Measurements from ENCODE around the gene CYP4F12.

Gene CYP4F12, protein sequence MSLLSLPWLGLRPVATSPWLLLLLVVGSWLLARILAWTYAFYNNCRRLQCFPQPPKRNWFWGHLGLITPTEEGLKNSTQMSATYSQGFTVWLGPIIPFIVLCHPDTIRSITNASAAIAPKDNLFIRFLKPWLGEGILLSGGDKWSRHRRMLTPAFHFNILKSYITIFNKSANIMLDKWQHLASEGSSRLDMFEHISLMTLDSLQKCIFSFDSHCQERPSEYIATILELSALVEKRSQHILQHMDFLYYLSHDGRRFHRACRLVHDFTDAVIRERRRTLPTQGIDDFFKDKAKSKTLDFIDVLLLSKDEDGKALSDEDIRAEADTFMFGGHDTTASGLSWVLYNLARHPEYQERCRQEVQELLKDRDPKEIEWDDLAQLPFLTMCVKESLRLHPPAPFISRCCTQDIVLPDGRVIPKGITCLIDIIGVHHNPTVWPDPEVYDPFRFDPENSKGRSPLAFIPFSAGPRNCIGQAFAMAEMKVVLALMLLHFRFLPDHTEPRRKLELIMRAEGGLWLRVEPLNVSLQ

DNA sequence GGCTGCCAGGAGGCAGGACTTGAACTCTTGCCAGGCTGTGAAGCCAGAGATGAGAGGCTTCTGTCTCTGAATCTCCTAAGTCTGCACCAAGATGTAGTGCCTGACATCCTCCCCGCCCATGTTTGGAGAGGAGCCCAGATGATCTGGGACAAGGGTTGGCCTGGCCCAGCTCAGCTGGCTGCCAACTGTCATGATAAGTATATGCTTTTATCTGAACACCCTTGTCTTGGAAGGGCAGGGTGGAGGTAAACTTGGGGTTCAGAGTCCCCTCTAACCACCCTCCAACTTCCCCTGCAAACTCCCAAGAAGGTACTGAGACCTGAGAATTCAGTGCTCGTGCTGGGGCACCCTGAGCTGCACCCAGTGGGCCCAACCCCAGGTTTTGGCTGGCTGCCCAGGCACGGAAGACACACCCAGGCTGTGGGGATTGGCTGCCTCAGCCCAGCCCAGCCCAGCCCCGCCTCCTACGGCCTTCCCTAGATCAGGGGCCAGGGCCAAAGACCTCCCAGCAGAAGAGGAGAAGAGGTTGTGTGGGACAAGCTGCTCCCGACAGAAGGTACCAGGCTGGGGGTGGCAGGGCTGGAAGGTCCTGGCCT lies at the start of gene CYP4F12:
Gene CYP4F12, plus strand, starts transcription at position 508 of the 596 bp plus-strand sequence. CDS start 443 bp downstream, outside the sequence.
- peak; percentile 75 for DNase-seq

DNA sequence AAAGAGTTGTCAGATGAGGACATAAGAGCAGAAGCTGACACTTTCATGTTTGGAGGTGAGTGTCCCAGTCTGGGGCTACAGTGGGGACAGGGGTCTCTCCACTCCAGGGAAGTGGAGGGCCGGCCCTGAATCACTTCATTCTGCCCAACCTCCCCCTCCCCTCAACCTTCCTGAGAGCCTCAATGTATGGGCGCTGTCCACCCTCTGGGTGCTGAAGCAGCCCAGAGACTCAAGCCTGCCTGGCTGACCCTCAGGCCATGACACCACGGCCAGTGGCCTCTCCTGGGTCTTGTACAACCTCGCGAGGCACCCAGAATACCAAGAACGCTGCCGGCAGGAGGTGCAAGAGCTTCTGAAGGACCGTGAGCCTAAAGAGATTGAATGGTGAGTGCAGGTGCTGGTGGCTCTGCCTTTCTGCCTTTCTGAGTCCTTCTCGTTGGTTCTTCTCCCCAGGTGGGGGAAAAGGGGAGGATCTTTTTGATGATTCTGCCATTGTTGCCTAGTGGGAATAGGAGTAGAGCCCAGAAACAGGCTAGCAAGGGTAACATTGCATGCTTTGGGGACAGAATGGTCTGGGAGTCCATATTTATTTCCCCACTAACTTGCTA lies 49.1 kb upstream of the CYP4F12 start:
- peak; percentile 45 for DNase-seq

DNA sequence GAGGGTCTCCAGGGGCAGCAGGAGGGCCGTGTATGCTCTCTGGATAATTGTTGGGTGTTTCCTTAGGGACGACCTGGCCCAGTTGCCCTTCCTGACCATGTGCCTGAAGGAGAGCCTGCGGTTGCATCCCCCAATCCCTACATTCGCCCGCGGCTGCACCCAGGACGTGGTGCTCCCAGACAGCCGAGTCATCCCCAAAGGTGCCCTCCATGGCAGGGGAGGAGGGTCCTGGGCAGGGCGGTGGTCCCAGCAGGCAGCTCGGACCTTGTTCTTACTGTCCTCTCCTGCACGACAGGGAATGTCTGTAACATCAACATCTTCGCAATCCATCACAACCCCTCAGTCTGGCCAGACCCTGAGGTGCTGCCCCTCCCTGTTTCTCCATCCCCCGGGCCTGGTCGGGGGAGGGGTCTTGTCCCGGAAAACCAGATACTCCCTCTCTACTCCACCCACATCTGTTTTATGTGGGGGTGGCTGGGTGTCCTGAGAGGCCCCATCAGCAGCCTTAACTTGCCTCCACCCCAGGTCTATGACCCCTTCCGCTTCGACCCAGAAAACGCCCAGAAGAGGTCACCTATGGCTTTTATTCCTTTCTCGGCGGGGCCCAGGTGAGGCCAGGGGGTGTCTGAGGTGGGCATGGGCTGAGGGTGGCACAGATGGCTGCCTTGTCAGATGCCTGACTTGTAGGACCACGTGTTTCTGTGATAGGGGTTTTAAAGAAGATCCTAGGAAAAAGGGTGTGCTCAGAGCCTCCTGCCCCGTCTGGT lies 44.5 kb upstream of the CYP4F12 start:
- no peak for DNase-seq

DNA sequence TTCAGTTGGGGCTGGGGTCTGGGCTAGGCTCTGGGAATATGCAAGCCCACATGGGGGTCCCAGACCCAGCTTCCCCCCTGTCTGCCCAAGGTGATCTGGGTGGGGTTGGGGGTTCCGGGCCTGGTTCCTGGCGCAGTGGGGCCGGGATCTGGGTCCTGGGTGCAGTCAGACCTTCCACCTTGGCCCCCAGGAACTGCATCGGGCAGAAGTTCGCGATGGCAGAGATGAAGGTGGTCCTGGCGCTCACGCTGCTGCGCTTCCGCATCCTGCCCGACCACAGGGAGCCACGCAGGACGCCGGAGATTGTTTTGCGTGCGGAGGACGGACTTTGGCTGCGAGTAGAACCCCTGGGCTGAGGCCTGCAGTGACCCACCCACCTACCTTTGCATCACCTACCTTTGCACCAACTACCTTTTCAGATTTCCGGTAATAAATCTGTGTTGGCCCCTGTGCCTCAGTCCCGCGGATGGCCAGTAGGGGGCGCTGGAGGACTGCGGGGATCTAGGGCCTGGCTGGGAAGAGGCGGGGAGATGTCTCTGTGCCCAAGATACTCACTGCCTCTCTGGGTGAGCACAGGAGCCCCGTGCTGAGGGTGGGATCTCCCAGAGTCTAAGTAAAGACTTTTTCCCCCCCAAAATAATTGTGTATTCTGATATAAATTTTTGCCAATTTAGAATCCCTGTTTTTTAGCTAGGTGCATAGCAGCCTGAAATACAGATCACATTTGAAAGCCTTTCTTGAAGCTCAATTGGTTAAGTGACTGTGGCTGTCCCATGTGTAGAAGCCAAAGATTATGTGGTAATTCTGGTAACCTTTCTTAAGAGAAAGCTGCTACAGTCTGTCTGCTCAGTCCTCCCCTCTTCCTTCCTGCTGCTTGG lies 43.6 kb upstream of the CYP4F12 start:
- DNase-seq, result peak; percentile 78

DNA sequence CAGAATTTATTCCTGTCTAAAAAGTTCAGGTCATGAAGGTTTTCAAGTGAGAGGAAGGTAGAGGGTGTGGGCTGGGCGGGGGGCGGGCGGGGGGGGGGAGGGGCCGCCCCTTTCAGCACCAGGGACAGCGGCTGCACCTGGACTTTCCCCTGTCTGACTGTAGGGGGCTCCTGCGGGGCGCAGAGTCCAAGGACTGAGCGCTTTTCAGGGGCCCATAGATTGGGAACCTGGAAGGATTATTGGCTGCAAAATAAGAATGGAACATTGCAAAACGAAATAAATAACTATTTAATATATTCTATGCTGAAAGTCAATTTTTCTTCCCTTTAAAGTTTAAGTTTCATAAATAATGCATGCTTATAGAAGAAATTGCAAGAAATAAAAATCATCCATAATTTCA lies 41.1 kb upstream of the CYP4F12 start:
- peak; percentile 59 for DNase-seq

DNA sequence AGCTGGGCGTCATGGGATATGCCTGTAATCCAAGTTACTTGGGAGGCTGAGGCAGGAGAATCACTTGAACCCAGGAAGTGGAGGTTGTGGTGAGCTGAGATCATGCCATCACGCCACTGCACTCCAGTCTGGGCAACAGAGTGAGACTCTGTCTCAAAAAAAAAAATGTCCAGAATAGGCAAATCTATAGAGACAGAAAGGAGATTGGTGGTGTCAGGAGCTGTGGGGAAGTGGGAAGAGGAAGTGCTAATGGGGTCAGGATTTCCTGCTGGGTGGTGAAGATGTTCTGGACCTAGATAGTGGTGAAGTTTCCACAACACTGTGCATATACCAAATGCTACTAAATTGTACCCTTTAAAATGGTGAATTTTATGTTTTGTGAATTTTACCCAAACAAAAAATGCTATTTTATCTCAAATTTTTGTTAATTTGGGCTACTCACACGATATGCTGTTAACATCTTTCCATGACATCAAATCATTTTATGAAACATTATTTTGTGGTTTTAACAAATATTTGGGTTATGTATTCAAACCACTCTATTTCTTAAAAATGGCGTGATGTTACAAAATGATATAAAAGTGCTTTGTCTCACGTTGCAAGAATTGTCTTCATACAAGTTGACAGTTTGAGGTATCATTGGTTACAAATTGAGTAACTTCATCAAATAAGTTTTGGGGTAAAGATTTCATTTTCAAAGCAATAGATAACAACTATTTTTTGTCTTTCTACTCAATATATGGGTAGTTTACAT lies 39.6 kb upstream of the CYP4F12 start:
- DNase-seq, result no peak

DNA sequence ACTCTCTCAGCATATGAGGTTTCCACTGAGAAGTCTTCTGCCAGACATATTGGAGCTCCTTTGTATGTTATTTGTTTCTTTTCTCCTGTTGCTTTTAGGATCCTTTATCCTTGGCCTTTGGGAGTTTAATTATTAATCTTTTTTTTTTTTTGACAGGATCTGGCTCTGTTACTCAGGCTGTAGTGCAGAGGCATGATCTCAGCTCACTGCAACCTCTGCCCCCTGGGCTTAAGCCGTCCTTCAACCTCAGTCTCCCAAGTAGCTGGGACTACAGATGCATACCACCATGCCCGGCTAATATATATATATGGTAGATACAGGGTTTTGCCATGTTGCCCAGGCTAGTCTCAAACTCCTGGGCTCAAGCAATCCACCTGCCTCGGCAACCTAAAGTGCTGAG lies 38.8 kb upstream of the CYP4F12 start:
- DNase-seq, result no peak

DNA sequence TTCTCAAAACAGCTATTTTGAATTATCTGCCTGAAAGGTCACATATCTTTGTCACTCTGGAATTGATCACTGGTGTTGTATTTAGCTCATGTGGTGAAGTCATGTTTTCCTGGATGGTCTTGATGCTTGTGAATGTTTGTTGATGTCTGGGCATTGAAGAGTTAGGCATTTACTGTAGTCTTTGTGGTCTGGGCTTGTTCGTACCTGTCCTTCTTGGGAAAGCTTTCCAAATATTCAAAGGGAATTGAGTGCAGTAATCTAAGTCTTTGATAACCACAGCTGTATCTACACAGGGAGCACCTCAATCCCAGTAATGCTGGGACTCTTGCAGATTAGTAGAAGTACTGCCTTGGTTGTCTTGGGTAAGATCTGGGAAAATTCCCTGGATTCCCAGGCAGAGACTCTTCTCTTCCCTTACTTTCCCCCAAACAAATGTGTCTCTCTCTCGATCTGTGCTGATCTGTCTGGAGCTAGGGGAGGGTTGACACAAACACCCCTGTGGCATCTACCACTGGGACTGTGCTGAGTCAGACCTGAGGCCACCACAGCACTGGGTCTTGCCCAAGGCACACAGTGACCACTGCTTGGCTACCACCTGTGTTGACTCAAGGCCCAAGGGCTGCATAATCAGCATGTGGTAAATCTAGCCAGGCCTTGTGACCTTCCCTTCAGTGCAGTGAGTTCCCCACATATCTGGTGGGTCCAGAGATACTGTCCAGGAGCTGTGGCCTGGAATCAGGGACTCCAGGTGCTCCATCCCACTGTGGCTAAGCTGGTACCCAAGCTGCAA lies 37.7 kb upstream of the CYP4F12 start:
- DNase-seq, result no peak

DNA sequence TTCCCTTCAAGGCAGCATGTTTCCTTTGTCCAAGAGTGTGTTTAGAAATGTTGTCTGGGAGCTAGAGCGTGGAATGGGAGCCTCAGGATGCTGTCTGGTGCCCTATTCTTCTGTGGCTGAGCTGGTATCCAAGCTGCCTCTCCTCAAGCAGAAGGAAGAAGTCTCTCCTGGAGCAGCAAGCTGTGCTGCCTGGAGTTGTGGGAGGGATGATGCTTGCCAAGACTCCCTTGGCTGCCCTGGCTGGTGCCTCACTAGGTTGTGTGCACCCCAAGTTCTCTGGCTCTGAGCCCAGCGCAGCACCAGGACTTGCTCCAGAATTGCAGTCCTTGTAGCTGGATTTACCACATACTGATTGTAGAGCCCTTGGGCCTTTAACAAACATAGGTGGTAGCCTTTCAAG lies 36.9 kb upstream of the CYP4F12 start:
- DNase-seq, result no peak

DNA sequence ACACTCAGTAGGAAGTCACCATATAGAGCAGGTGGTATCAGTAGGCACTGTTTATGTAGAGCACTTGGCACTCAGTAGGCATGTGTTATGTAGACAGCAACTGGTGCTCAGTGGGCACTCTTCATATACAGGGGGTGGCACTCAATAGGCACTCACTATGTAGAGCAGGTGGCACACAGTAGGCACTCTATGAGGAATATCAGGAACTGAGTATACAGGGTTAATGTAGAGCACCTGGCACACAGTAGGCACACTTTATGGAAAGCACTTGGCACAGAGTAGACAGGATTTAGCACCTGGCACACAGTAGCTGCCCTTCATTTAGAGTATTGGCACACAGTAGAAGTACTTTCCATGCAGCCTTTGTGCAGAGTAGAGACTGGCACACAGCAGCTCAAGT lies 33.3 kb upstream of the CYP4F12 start:
- DNase-seq, result no peak

DNA sequence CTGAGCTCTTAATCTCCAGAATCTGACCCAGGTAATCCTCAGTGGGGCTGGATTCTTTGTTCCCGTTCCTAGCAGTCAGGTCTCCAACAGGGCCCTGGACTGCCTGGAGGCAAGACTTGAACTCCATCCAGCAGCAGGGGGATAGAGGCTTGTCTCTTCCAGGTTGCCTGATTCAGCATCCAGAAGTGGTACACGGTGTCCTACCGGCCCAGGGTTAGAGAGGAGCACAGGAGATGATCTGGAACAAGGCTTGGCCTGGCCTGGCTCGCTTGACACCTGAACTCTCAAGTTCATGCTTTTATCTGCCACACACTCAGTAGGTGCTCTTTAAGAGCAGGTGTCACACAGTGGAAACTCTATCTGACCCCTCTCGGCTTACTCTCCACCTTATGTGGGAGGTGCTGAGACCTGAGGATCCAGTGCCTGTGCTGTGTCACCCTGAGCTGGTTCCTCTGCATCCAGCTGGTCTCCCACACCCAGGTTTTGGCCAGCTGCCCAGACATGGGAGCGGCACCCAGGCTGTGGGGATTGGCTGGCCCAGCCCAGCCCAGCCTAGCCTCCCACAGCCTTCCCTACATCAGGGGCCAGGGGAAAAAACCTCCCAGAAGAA lies 32.5 kb upstream of the CYP4F12 start, which contains the start of gene CYP4F3:
Gene CYP4F3, plus strand, starts transcription at position 604 of the 610 bp plus-strand sequence. CDS start 519 bp downstream, outside the sequence.
- DNase-seq, result peak; percentile 78

DNA sequence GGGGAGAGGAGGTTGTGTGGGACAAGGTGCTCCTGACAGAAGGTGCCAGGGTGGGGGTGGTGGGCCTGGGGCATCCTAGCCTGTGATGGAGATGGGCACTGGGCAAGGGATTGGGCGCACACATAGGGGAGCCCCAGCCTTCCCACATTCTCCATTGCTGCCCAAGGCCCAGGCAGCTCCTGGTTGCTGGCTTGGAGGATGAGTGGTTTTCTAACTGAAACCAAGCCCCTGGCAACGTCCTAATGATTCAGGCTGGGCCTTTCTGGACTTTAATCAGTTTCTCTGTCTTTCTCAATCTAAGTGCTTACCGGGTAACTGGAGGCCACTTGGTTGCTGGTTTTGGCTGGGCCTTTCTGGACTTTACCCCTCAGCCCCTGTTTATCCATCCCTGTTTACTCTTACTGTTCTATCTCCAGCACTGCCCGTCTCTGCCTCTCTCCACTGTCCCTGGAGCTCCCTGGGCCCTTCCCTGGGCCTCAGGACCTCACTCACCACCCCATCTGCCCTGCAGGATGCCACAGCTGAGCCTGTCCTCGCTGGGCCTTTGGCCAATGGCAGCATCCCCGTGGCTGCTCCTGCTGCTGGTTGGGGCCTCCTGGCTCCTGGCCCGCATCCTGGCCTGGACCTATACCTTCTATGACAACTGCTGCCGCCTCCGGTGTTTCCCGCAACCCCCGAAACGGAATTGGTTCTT lies 31.8 kb upstream of the CYP4F12 start:
- no peak for DNase-seq

DNA sequence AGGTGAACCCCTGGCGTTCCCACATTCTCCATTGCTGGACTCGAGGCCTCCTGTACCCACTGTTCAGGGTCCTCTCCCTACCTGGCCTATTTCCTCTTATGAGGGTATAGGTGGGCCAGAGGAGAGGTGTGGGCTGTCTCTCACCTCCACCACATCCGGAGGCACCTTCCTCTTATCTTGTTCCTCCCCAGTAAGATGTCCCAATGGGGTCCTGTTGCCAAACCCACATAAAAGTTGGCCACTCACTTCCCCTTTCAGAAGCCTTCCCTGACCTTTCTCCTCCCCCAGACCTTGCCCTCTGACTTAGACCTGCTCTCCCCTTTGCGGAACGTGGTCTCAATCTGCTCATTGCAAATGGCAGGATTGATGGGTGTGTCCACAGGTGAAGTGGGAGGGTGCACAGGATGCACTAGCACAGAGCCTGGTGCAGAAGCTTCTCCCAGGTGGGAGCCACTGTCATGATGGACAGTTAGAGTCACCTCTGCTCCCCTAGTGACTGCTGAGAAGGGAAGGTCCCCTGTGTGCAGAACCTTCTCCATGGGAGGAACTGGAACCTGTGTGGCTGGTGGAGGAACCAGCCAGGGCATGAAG lies 30.9 kb upstream of the CYP4F12 start:
- DNase-seq, result peak; percentile 50

DNA sequence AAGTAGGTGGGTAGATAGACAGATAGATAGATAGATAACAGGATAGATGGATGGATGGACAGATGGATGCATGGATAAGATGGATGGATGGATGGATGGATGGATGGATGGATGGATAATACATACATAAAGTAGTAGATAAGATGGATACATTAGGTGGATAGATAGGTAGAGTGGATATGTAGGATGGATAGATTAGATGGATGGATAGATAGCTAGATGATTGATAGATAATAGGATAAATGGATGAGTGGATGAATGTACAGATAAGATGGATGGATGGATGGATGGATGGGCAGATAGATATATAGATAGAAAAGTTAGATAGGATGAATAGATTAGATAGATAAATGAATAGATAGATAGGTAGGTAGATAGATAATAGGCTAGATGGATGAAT lies 30.1 kb upstream of the CYP4F12 start:
- DNase-seq, result no peak

DNA sequence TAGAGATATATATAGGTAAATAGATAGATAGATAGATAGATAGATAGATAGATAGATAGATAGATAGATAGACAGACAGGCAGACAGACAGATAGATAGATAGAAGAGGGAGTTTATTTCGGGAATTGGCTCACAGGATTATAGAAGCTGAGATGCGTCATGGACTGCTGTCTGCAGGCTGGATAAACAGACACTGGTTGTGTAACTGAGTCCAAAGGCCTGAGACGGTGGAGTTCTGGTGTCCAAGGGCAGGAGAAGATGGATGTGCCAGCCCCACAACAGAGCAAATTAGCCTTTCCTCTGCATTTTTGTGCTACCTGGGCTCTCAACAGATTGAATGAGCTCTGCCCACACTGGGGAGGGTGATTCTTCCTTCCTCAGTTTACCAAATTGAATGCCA lies 29.5 kb upstream of the CYP4F12 start:
- DNase-seq, result no peak

DNA sequence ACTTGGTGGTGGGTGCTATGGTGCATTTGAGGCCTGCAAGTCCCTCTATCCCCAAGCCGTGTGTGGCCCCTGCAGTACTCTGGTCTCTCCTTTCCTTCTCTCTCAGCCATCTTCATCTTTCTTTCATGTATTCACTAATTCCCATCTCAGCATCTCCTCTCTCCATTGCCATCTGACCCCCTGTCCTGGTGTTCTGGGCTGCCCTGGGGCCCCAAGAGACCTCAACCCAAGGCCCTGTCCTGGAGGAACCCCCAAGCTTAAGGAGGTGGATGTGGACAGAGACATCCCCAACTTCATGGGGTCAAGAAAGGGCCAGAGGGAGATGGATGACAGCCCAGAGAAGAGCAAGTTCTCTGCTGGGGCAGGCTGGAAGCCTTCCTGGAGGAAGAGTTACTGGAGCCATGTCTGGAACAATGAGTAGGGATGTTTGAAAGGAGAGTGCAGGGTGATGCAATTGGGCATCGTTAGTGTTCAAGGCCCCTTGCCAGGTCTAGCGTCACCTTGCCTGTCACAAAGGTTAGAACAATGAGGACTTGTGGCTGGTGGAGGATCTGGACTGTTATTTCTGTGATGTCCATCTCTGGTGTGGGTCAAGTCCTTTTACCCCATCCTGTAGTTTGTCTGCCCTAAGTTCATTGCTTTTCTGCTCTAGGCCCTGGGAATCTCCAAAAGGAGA lies 28.7 kb upstream of the CYP4F12 start:
- DNase-seq, result no peak

DNA sequence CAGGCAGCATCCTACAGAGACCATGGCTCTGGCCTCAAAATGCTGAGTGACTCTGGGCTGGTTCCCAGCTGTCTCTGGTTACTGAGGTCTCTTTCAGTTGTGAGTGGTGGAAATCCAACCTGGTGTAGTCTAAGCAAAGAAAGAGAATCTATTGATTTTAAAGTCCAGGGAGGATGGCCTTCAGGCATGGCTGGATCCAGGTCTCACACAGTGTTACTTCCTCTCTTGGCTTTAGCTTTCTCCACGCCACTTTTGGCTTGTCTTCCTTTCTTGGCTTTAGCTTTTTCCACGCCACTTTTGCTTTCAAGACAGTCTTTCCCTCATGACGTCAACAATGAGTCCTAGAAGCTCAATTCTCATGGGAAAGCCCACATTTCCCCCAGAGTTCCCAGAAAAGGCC lies 28.1 kb upstream of the CYP4F12 start:
- no peak for DNase-seq

DNA sequence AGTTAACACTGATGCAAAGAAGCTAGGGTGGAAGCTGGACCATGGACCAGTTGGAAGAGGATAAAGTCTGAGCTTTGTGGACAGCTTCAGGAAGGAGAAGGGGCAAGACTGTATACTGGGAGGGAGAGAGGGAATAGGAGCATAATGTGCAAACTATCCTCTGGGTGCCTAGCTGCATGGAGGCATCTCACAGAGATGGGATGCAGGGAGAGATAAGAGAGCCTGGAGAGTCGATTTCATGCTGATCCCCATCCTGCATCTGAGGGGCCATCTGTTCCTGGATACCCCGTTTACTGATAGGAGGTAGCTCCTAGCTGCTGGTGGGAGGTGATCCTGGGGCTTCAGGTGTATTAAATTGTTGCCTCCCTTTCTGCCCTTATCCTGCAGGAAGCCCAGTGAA lies 23.4 kb upstream of the CYP4F12 start:
- no peak for DNase-seq
